Cardiac muscle cell (in vitro differentiated cells and primary cell): ENCODE results near the gene NKAIN1. TPM values are rescaled to one million over a fixed set of nuclear protein-coding genes. Genes with fewer than 3 reads are reported as not detected.

ENCODE experiments used
- DNase-seq, 2 donors: peaks; one replicate each; pipeline versions ENCODE4 v3.0.0 to v3.0.0-alpha.2; 2010 to 2017; ENCODE audit warnings: low read depth in 1 of 2, low spot score in 1 of 2
- H3K27ac ChIP-seq: fragments of 200-600 bp; sonication (generic); 2 replicates; pipeline ENCODE4 v1.5.1; 2016
- H3K27me3 ChIP-seq: fragments of 200-600 bp; sonication (generic); 2 replicates; pipeline ENCODE4 v1.6.0; 2016; ENCODE audit warnings: control low read depth
- H3K36me3 ChIP-seq: fragments of 200-600 bp; sonication (generic); 2 replicates; pipeline ENCODE4 v1.5.1; 2016; ENCODE audit warnings: control low read depth
- H3K4me1 ChIP-seq: fragments of 200-600 bp; sonication (generic); 2 replicates; pipeline ENCODE4 v1.8.1; 2017; ENCODE audit warnings: low read depth, mild to moderate bottlenecking, mixed run types
- H3K4me3 ChIP-seq: fragments of 200-600 bp; sonication (generic); 2 replicates; pipeline ENCODE4 v1.5.1; 2016; ENCODE audit warnings: mild to moderate bottlenecking
- H3K9me3 ChIP-seq: fragments of 200-600 bp; sonication (generic); 2 replicates; pipeline ENCODE4 v1.5.1; 2017; ENCODE audit warnings: low read depth, mild to moderate bottlenecking, control low read depth
- CTCF ChIP-seq: IDR thresholded peaks from 2 replicates; pipeline ENCODE4 v1.5.1; 2012; ENCODE audit warnings: low read depth, mild to moderate bottlenecking, low read length
- polyA plus RNA-seq: library from polyadenylated mRNA; unstranded; fragments of >200 nt; fragmentation: Nextera tagmentation; extraction: Ambion mirVana; gene quantifications from 2 replicates; pipeline ENCODE4 v1.2.1, GENCODE V29; 2016
- total RNA-seq: library from RNA; depleted of rRNA; stranded (reverse); fragments of >200 nt; gene quantifications from 2 replicates; pipeline ENCODE4 v1.2.3, GENCODE V29; 2016

Gene NKAIN1
- total and polyA plus RNA-seq, 2 experiments from 2014 or later, result 1.9 to 2.8 TPM

GRCh38 chr1:31207046-31207445 is 32.6 kb downstream of the NKAIN1 start:
- DNase-seq, result no peak
- no peak for TF ChIP-seq CTCF
- H3K27me3 ChIP-seq, result no peaks in the 10 kb centered on the region

GRCh38 chr1:31203215-31203614 is 36.5 kb downstream of the NKAIN1 start:
- Histone ChIP-seq H3K4me3 (no peak overlapping the region), H3K4me1 (no peaks in the 10 kb centered on the region), H3K27me3 (no peaks in the 10 kb centered on the region), H3K36me3 (no peaks in the 10 kb centered on the region), H3K9me3 (no peaks in the 10 kb centered on the region), H3K27ac (no peak overlapping the region)
- DNase-seq, result peak in 1 of 2 donors; percentile 50
- TF ChIP-seq CTCF, result no peak

More at GRCh38 chr1:31207046-31207445, 32.6 kb downstream of the NKAIN1 start:
- H3K4me1 ChIP-seq, result no peaks in the 10 kb centered on the region
- H3K9me3 ChIP-seq, result no peaks in the 10 kb centered on the region
- no peaks in the 10 kb centered on the region for H3K36me3 ChIP-seq
- no peak overlapping the region for H3K27ac ChIP-seq
- H3K4me3 ChIP-seq, result no peak overlapping the region

GRCh38 chr1:31201931-31202360 is 37.7 kb downstream of the NKAIN1 start:
- no peak for DNase-seq
- no peaks in the 10 kb centered on the region for H3K36me3 ChIP-seq
- no peak for TF ChIP-seq CTCF
- H3K27me3 ChIP-seq, result no peaks in the 10 kb centered on the region
- no peaks in the 10 kb centered on the region for H3K9me3 ChIP-seq
- H3K4me1 ChIP-seq, result no peaks in the 10 kb centered on the region
- H3K4me3 ChIP-seq, result no peak overlapping the region
- H3K27ac ChIP-seq, result no peak overlapping the region

GRCh38 chr1:31199949-31200348 is 39.7 kb downstream of the NKAIN1 start:
- no peak for TF ChIP-seq CTCF
- no peak for DNase-seq
- Histone ChIP-seq H3K4me1 (no peaks in the 10 kb centered on the region), H3K36me3 (no peaks in the 10 kb centered on the region), H3K27ac (no peak overlapping the region), H3K9me3 (no peaks in the 10 kb centered on the region), H3K4me3 (no peak overlapping the region), H3K27me3 (no peaks in the 10 kb centered on the region)

GRCh38 chr1:31199236-31199790 is 40.4 kb downstream of the NKAIN1 start:
- TF ChIP-seq CTCF, result no peak
- Histone ChIP-seq H3K27me3 (no peaks in the 10 kb centered on the region), H3K4me1 (no peaks in the 10 kb centered on the region), H3K4me3 (no peak overlapping the region), H3K9me3 (no peaks in the 10 kb centered on the region), H3K36me3 (no peaks in the 10 kb centered on the region), H3K27ac (no peak overlapping the region)
- no peak for DNase-seq

- no peaks in the 10 kb centered on the region for H3K27me3 ChIP-seq
- no peak overlapping the region for H3K27ac ChIP-seq
- H3K4me1 ChIP-seq, result no peaks in the 10 kb centered on the region
- H3K9me3 ChIP-seq, result no peaks in the 10 kb centered on the region
- TF ChIP-seq CTCF, result no peak
- no peak for DNase-seq
- no peak overlapping the region for H3K4me3 ChIP-seq
- no peaks in the 10 kb centered on the region for H3K36me3 ChIP-seq
Observed at GRCh38 chr1:31198600-31198999, 41.1 kb downstream of the NKAIN1 start.
